ENCODE measurements around the gene MICAL2. TPM values are rescaled to one million over a fixed set of nuclear protein-coding genes. Genes with fewer than 3 reads are reported as not detected.

Gene MICAL2
- total RNA-seq, 1 experiment from 2014 or later: 37.4 TPM

GRCh38 chr11:12100429-12100828 is 10.0 kb upstream of the MICAL2 start (continued):
- no peak for TF ChIP-seq TCF7L2 (IDR thresholded peaks at IDR 0.05; ENCODE audit: borderline replicate concordance, extremely low read depth, insufficient read depth, insufficient read length)
- TF ChIP-seq SIN3A (IDR thresholded peaks at IDR 0.05; ENCODE audit: low read depth): no peak
- TF ChIP-seq POLR2AphosphoS5 (IDR thresholded peaks at IDR 0.05; ENCODE audit: low read depth, low read length): no peak

DNA sequence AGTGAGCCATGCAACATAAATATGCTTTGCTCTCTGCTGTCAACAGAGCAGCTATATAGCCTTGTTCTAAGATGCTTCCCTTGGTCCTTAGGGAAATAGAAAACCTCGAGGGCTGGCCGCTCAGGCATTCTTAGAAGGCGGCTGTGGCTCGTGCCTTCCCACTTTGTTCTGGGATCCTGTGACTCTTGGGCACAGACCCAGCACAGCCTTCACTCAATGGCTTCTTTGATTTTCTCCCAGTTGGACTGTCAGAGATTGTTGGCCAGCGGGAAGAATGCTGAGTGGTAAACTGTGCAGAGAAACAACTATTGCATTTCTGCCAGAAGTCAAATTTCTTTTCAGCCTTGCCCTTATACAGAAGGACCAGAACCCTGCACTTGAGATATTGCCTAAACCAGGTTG is 9.5 kb upstream of the MICAL2 start:
- Histone ChIP-seq H3K79me2 (ENCODE audit: insufficient read depth, low read length) (no peaks in the 10 kb centered on the region), H3K9ac (ENCODE audit: low read length) (no peak overlapping the region), H3K9me3 (ENCODE audit: control insufficient read depth in 1 of 2, insufficient read depth in 1 of 2, low read depth in 1 of 2, low read length in 2 of 2) (no peaks in the 10 kb centered on the region), H2AFZ (ENCODE audit: low read depth, low read length, poor library complexity, severe bottlenecking) (no peak overlapping the region), H4K20me1 (ENCODE audit: insufficient read depth) (no peaks in the 10 kb centered on the region), H3K27ac (ENCODE audit: low read depth, low read length) (no peak overlapping the region), H3K4me3 (replicated peaks in 1 of 2; ENCODE audit: low read depth in 1 of 2, low read length in 2 of 2) (no peak overlapping the region), H3K36me3 (ENCODE audit: control insufficient read depth in 1 of 2, insufficient read depth in 2 of 2, low read length in 2 of 2) (no peaks in the 10 kb centered on the region), H3K4me1 (ENCODE audit: control insufficient read depth in 1 of 2, insufficient read depth in 2 of 2, low read length in 2 of 2) (no peaks in the 10 kb centered on the region; a peak in 1 of 4 replicates), H3K9me2 (ENCODE audit: insufficient read depth) (no peaks in the 10 kb centered on the region), H3K4me2 (ENCODE audit: low read length) (no peak overlapping the region), H3K27me3 (ENCODE audit: insufficient read depth, low read length) (no peaks in the 10 kb centered on the region)
- ChIA-PET POLR2A (no interaction called here), CTCF (no interaction called here), RAD21 (ENCODE audit: low non-redundant PET in 1 of 2, low total read pairs in 2 of 2, uncharacterized antibody in 2 of 2, unreplicated experiment in 2 of 2) (no interaction called here)
- no peak for DNase-seq (ENCODE audit: low read depth, low spot score)
- intact Hi-C loops (cut with micrococcal nuclease): no loop called here
- no peak for TF ChIP-seq POLR2AphosphoS5 (IDR thresholded peaks at IDR 0.05; ENCODE audit: low read depth, low read length)
- TF ChIP-seq, protein P1, sequence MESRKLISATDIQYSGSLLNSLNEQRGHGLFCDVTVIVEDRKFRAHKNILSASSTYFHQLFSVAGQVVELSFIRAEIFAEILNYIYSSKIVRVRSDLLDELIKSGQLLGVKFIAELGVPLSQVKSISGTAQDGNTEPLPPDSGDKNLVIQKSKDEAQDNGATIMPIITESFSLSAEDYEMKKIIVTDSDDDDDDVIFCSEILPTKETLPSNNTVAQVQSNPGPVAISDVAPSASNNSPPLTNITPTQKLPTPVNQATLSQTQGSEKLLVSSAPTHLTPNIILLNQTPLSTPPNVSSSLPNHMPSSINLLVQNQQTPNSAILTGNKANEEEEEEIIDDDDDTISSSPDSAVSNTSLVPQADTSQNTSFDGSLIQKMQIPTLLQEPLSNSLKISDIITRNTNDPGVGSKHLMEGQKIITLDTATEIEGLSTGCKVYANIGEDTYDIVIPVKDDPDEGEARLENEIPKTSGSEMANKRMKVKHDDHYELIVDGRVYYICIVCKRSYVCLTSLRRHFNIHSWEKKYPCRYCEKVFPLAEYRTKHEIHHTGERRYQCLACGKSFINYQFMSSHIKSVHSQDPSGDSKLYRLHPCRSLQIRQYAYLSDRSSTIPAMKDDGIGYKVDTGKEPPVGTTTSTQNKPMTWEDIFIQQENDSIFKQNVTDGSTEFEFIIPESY (IDR thresholded peaks at IDR 0.05; ENCODE audit: extremely low read depth, insufficient replicate concordance, low read length): no peak
- no peak for TF ChIP-seq JUND (IDR thresholded peaks at IDR 0.05)
- TF ChIP-seq ZFX (IDR thresholded peaks at IDR 0.05): no peak
- TF ChIP-seq SP1 (IDR thresholded peaks at IDR 0.05; ENCODE audit: low read depth): no peak
- no peak for TF ChIP-seq SRF (IDR thresholded peaks at IDR 0.05; ENCODE audit: low read depth)
- BruUV-seq (replicated peaks): no TSS peak
- no peak for ATAC-seq

All from HCT116 (cell line).